HEK293T (cell line): ENCODE results near the gene RNU1-4.

ENCODE experiments used
- CTCF ChIA-PET: fragments of 350-600 bp; formaldehyde crosslinking; extraction: SDS; loops from one replicate; lab custom pipeline; 2021; ENCODE audit warnings: antibody characterized with exemption, inconsistent platforms; lab: Yijun Ruan, JAX
- POLR2A ChIA-PET: fragments of 350-600 bp; formaldehyde crosslinking; extraction: SDS; loops from one replicate; lab custom pipeline; 2020; ENCODE audit warnings: antibody characterized with exemption, inconsistent platforms; lab: Yijun Ruan, JAX
- DNase-seq: peaks from one replicate; pipeline ENCODE4 v3.0.0; 2012; ENCODE audit warnings: mixed read lengths; ENCODE audit errors: extremely low spot score
- ARNT ChIP-seq: fragments of 450-650 bp; IDR thresholded peaks from 2 replicates; pipeline ENCODE4 v1.6.1; 2017; ENCODE audit warnings: mild to moderate bottlenecking
- BHLHE40 ChIP-seq: fragments of 450-650 bp; IDR thresholded peaks from 2 replicates; pipeline ENCODE4 v1.6.1; 2016; ENCODE audit warnings: mild to moderate bottlenecking, moderate library complexity, borderline replicate concordance
- CTBP1 ChIP-seq: fragments of 450-650 bp; IDR thresholded peaks from 2 replicates; pipeline ENCODE4 v1.6.1; 2016; ENCODE audit warnings: borderline replicate concordance
- ELF4 ChIP-seq: fragments of 450-650 bp; IDR thresholded peaks from 2 replicates; pipeline ENCODE4 v1.6.1; 2017; ENCODE audit warnings: antibody characterized with exemption
- FOXK2 ChIP-seq: fragments of 450-650 bp; IDR thresholded peaks from 2 replicates; pipeline ENCODE4 v1.6.1; 2016; ENCODE audit warnings: mild to moderate bottlenecking
- FOXM1 ChIP-seq: fragments of 450-650 bp; IDR thresholded peaks from 2 replicates; pipeline ENCODE4 v1.6.1; 2017; ENCODE audit warnings: mild to moderate bottlenecking, borderline replicate concordance
- HDGF ChIP-seq: fragments of 450-650 bp; IDR thresholded peaks from 2 replicates; pipeline ENCODE4 v1.6.1; 2017; ENCODE audit warnings: antibody characterized with exemption, borderline replicate concordance
- L3MBTL2 ChIP-seq: fragments of 450-650 bp; conservative IDR thresholded peaks from 2 replicates; pipeline ENCODE4 v1.6.1; 2016; ENCODE audit warnings: mild to moderate bottlenecking
- LEF1 ChIP-seq: fragments of 450-650 bp; IDR thresholded peaks from 2 replicates; pipeline ENCODE4 v1.6.1; 2017; ENCODE audit warnings: mild to moderate bottlenecking, borderline replicate concordance
- NFRKB ChIP-seq: fragments of 450-650 bp; IDR thresholded peaks from 2 replicates; pipeline ENCODE4 v1.6.1; 2016; ENCODE audit warnings: mild to moderate bottlenecking, moderate library complexity
- SP1 ChIP-seq: fragments of 450-650 bp; IDR thresholded peaks from 2 replicates; pipeline ENCODE4 v1.6.1; 2017
- SUZ12 ChIP-seq: fragments of 450-650 bp; IDR thresholded peaks from 2 replicates; pipeline ENCODE4 v1.6.1; 2016; ENCODE audit warnings: mild to moderate bottlenecking
- TARDBP ChIP-seq: fragments of 450-650 bp; IDR thresholded peaks from 2 replicates; pipeline ENCODE4 v1.6.1; 2016
- ZNF384 ChIP-seq: fragments of 450-650 bp; IDR thresholded peaks from 2 replicates; pipeline ENCODE4 v1.6.1; 2016
- TF ChIP-seq, protein P1 (sequence below): fragments of 450-650 bp; IDR thresholded peaks from 2 replicates; pipeline ENCODE4 v1.6.1; 2016

The RNU1-4 gene

DNA sequence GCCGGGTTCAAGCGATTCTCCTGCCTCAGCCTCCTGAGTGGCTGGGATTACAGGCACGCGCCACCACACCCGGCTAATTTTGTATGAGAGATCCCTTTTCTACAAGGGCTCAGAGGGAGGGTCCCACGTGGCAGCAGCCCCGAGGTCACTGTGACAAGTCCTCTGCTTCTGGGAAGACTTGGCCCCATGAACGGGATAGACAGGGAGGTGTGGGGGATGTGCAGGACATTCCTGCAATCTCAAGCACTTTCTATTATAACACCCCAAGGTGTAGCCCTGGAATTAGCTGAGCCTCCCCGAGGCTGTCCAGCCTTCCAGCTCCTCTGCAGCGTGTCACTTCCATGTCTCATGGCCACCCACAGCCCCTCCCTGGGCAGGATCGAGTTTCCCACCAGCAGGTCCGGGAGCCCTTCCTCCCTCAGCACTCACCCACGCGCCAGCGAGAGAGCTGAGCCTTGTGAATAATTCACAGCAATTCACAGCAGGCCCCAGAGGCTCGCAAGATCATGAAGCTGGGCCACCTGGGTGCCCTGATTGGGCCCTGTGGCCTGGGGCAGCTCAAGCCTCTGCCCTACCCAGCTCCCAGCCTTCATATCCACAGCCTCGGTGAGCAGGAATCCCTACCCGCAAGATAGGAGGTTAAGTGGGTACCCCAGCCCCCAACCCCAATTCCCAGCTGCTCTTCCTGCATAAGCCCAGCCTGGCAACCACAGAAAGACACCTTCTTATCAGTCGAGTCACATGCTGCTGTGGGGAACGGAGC lies 22.8 kb upstream of the RNU1-4 start:
- CTCF ChIA-PET, result interaction anchor here (0.8 to 1.8 kb wide), 4 partner anchors 8 to 75 kb away, joined by 3 to 6 read pairs (median 4); no protein-coding TSS in a partner anchor
- peak; percentile 9 for DNase-seq
- POLR2A ChIA-PET, result interaction anchor here (1.0 kb wide), 1 partner anchor 188 kb away, joined by 4 read pairs; no protein-coding TSS in a partner anchor
- no peak for TF ChIP-seq L3MBTL2
- no peak for TF ChIP-seq HDGF

DNA sequence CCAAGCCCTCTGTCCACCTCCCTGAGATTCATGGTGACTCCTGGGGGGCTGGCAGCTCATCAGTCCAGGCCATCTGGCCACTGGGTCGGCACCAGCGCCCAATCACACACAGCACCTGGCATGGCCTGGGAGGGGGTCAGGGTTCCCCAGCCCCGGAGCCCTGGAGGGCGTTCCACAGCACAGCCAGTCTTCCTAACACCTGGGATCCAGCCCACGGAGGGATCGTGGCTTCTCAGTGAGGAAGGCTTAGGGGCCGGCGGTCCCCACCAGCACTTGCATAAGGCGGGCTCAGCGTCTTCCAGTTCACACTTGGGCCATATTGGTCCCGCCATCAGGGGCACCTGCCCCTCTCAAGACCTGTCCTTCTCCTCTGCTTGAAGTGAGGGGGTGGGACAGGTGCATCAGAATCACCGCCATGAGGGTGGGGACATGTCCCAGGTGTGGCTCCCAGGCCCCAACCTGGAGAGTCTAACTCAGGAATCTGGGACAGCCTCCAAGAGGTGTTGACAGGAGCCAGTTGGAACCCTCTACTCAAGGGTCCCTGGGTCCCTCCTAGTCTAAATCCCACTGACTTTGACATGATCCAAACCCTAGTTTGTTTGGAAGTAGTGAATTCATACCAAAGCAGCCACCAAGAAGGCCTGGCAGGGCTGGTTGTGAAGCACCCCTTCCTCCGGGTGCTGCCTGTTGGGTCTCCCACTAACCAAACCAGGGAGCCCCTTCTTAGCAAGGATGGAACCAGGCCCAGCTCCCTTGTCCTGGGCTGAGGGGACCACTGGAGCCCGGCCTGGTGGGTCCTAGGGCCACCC lies 22.0 kb upstream of the RNU1-4 start:
- POLR2A ChIA-PET, result interaction anchor here (1.0 kb wide), 1 partner anchor 187 kb away, joined by 4 read pairs; no protein-coding TSS in a partner anchor
- CTCF ChIA-PET, result interaction anchor here (0.8 to 1.8 kb wide), 3 partner anchors 9 to 10 kb away, joined by 3 to 6 read pairs (median 4); no protein-coding TSS in a partner anchor
- peak; percentile 12 for DNase-seq

DNA sequence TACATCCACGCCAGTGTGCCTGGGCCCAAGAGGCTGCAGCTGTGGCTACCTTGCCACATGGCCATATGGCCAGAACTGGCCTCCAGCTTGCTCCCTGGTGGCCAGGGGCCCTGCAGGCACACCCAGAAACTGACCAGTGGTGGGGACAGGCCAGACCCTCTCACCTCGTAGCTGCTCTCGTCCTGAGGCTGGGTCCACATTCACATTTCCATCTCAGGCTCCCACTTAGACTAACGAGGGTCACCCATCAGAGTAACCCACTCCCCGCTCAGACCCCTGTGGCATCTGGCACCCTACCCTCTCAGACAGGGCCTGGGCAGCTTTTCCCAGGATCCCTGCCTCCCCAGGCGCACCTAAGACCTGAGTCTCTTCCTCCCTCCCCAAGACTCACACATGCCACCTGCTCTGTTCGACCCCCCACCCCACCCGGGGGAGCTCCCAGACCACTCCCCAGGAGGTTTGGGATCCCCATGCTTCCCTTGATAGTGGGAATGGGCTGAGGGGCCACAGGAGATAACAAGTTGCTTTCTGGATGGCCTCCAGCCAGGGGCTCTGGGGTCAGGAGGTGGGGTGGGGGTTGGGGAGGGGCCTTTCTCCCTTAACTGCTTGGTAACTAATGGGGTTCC lies 21.3 kb upstream of the RNU1-4 start:
- CTCF ChIA-PET, result no interaction called here
- POLR2A ChIA-PET, result no interaction called here

DNA sequence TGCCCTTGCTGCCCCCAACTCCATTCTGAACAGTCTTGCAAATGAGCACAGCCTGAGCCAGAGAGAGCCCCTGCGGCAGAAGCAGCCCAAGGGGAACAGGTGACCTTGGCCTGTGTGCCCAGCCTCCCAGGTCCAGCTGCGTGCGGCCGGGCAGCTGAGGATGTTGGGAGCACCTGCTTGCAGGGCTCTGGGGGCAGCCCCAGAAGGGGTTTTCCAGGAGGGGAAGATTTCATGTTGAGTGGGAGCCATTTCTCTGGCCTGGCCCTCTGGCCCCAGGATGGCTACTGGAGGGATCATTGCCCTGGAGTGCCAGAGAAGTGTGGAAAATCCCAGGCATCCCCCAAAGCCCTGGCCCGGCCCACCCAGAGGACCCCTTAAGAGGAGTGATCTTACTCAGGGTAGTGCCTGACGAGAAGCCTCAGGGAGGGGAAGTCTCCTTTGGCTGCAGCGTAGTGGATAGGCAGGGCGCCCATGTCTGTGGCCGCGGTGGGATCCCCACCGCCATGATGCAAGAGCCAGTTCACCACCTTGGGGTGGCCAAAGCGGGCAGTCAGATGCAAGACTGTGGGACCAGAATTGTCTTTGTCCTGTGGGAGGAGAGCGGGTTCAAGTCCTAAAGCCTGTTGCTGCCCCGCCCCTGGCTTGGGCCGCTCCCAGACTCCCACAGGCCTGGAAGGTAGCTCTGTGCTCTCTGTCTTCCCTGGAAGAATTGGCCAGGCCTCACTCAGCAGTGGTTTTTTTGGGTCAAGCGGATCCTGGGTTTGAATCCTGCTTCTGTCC lies 20.6 kb upstream of the RNU1-4 start:
- TF ChIP-seq, protein P1, sequence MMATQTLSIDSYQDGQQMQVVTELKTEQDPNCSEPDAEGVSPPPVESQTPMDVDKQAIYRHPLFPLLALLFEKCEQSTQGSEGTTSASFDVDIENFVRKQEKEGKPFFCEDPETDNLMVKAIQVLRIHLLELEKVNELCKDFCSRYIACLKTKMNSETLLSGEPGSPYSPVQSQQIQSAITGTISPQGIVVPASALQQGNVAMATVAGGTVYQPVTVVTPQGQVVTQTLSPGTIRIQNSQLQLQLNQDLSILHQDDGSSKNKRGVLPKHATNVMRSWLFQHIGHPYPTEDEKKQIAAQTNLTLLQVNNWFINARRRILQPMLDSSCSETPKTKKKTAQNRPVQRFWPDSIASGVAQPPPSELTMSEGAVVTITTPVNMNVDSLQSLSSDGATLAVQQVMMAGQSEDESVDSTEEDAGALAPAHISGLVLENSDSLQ, result no peak
- TF ChIP-seq SUZ12, result no peak
- no peak for TF ChIP-seq SP1
- ChIA-PET POLR2A (no interaction called here), CTCF (no interaction called here)
- peak; percentile 4 for DNase-seq

More for the DNA sequence above, 21.3 kb upstream of the RNU1-4 start:
- TF ChIP-seq ELF4 (no peak), TARDBP (no peak), ZNF384 (no peak), L3MBTL2 (no peak), SUZ12 (no peak), FOXK2 (no peak), NFRKB (no peak), SP1 (no peak), LEF1 (no peak), FOXM1 (no peak), ARNT (no peak), BHLHE40 (no peak), HDGF (no peak)
- TF ChIP-seq, protein P1, result no peak
- peak; percentile 3 for DNase-seq

DNA sequence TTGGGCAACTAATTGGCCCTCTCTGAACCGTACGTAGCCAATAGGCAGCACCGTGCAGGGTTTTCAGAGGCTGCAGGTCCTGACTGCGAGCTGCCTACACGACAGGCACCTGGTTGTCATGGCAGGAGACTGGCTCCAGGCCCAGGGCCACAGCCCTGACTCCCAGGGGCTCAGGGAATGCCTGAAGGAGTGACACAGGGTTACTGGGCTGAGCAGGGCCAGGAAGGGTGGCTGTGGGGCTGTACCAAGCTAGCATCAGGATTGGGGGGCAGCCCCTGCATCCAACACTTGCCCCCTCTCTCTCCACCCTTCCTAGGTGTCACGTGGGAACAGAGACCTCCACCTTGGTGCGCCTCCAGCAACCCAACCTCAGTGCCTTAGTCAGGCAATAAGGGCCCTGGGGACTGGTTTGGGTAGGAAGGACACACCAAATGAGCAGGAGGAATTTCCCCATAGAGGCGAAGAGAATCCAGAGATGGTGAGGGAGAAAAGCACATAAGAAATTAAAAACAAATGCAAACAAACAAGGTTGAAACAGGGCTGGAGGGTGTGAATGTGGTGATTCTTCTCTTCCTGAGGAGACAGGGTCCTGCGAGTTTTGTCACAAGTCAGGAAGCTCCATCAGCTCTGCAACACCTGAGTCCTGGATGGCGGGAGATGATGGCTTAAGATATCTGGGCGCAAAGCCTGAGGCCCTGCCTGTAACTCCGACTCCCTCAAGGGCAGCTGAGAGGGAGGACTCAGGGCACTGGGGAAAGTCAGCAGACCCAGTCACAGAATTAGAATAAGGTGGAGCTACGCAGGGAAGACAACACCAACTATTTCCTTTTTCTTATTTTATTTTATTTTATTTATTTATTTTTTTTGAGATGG lies 19.7 kb upstream of the RNU1-4 start:
- ChIA-PET CTCF (no interaction called here), POLR2A (no interaction called here)
- TF ChIP-seq TARDBP, result no peak
- TF ChIP-seq ZNF384, result no peak
- no peak for TF ChIP-seq ELF4
- TF ChIP-seq BHLHE40, result no peak
- no peak for TF ChIP-seq CTBP1
- no peak for TF ChIP-seq LEF1
- TF ChIP-seq SP1, result no peak
- TF ChIP-seq NFRKB, result no peak
- TF ChIP-seq FOXK2, result no peak
- no peak for TF ChIP-seq SUZ12
- no peak for TF ChIP-seq HDGF
- TF ChIP-seq, protein P1, result no peak
- no peak for TF ChIP-seq ARNT
- no peak for TF ChIP-seq L3MBTL2
- TF ChIP-seq FOXM1, result no peak
- DNase-seq, result peak; percentile 9
